SK-N-SH (cell line): ENCODE results near the gene INPP5J. TPM values are rescaled to one million over a fixed set of nuclear protein-coding genes. Genes with fewer than 3 reads are reported as not detected.

Experiments used
- CTCF ChIA-PET: fragments of 300-600, 350-600 bp; formaldehyde crosslinking; extraction: SDS; loops from one replicate; lab custom pipeline; 2021; lab: Yijun Ruan, JAX
- POLR2A ChIA-PET: fragments of 350-600 bp; sonication (Branson Sonifier 250); formaldehyde crosslinking; extraction: SDS; loops from one replicate; lab custom pipeline; 2020; ENCODE audit warnings: antibody characterized with exemption, inconsistent platforms; lab: Yijun Ruan, JAX
- DNase-seq: peaks from one replicate; pipeline ENCODE4 v3.0.0; 2012
- H2AFZ ChIP-seq: fragments of 200-600 bp; sonication (generic); 2 replicates; pipeline ENCODE4 v1.8.1; 2016; ENCODE audit warnings: antibody characterized with exemption, mild to moderate bottlenecking, low read depth
- H3F3A ChIP-seq: fragments of 200-600 bp; sonication (generic); replicated peaks from 2 replicates; pipeline ENCODE3; 2016; ENCODE audit warnings: antibody characterized with exemption, mild to moderate bottlenecking; ENCODE audit not compliant: insufficient read depth
- H3K27ac ChIP-seq, 2 experiments: fragments of 200-500 bp in 1 of 2; fragments of 200-600 bp in 1 of 2; sonication (Bioruptor generic) in 1 of 2; sonication (generic), shearing (Covaris generic) in 1 of 2; 2 replicates each; pipeline versions ENCODE4 v1.5.1 to v1.6.1; 2014 to 2016; ENCODE audit warnings: low read depth in 2 of 2, inconsistent platforms in 1 of 2, low read length in 1 of 2, mild to moderate bottlenecking in 1 of 2, mixed read lengths in 1 of 2
- H3K27me3 ChIP-seq: fragments of 200-600 bp; sonication (generic), shearing (Covaris generic); 2 replicates; pipeline ENCODE4 v1.6.1; 2016; ENCODE audit warnings: mixed run types; ENCODE audit not compliant: insufficient read depth
- H3K36me3 ChIP-seq, 2 experiments: fragments of 200-500 bp in 1 of 2; fragments of 200-600 bp in 1 of 2; sonication (Bioruptor generic) in 1 of 2; sonication (generic) in 1 of 2; replicated peaks in 1 of 2; 2 replicates each; pipeline versions ENCODE3 to v1.5.1; 2014 to 2016; ENCODE audit warnings: low read length in 1 of 2, mild to moderate bottlenecking in 1 of 2; ENCODE audit not compliant: insufficient read depth in 2 of 2, control insufficient read depth in 1 of 2
- H3K4me1 ChIP-seq, 2 experiments: fragments of 200-500 bp in 1 of 2; fragments of 200-600 bp in 1 of 2; sonication (Bioruptor generic) in 1 of 2; sonication (generic), shearing (Covaris generic) in 1 of 2; 2 replicates each; pipeline versions ENCODE4 v1.5.1 to v1.6.1; 2014 to 2016; ENCODE audit warnings: low read depth in 1 of 2, low read length in 1 of 2, mixed run types in 1 of 2; ENCODE audit not compliant: insufficient read depth in 2 of 2, control insufficient read depth in 1 of 2
- H3K4me2 ChIP-seq: fragments of 200-600 bp; sonication (generic), shearing (Covaris generic); 2 replicates; pipeline ENCODE4 v1.6.1; 2017; ENCODE audit warnings: mixed run types
- H3K4me3 ChIP-seq, 2 experiments: fragments of 200-500 bp in 1 of 2; fragments of 200-600 bp in 1 of 2; sonication (Bioruptor generic) in 1 of 2; sonication (generic), shearing (Covaris generic) in 1 of 2; 2 replicates each; pipeline versions ENCODE4 v1.5.1 to v1.8.1; 2014 to 2016; ENCODE audit warnings: low read depth in 2 of 2, inconsistent platforms in 1 of 2, low read length in 1 of 2, mild to moderate bottlenecking in 1 of 2, mixed read lengths in 1 of 2, moderate library complexity in 1 of 2
- H3K79me2 ChIP-seq: fragments of 200-600 bp; sonication (generic); 2 replicates; pipeline ENCODE4 v1.8.1; 2017; ENCODE audit warnings: mild to moderate bottlenecking; ENCODE audit not compliant: insufficient read depth
- H3K9ac ChIP-seq: fragments of 200-600 bp; sonication (generic); 2 replicates; pipeline ENCODE4 v1.6.1; 2017; ENCODE audit warnings: mixed run types
- H3K9me2 ChIP-seq: fragments of 200-600 bp; sonication (generic); 2 replicates; pipeline ENCODE4 v1.6.1; 2017; ENCODE audit warnings: mixed run types
- H3K9me3 ChIP-seq: fragments of 200-600 bp; sonication (generic); 2 replicates; pipeline ENCODE4 v1.6.1; 2017; ENCODE audit warnings: mixed run types, mild to moderate bottlenecking, moderate library complexity
- H4K20me1 ChIP-seq: fragments of 200-600 bp; sonication (generic); 2 replicates; pipeline ENCODE4 v1.6.1; 2017; ENCODE audit warnings: mild to moderate bottlenecking, mixed run types; ENCODE audit not compliant: insufficient read depth
- CTCF ChIP-seq: fragments of 200-600 bp; sonication (generic); IDR thresholded peaks from 2 replicates; pipeline ENCODE4 v1.6.1; 2017; ENCODE audit warnings: antibody characterized with exemption, mild to moderate bottlenecking, moderate library complexity
- ELF1 ChIP-seq: IDR thresholded peaks from 2 replicates; pipeline ENCODE4 v1.4.0; 2012
- FOSL2 ChIP-seq: IDR thresholded peaks from 2 replicates; pipeline ENCODE4 v1.4.0; 2012; ENCODE audit warnings: low read depth, mild to moderate bottlenecking, moderate library complexity, borderline replicate concordance
- FOXJ3 ChIP-seq: sonication (generic); formaldehyde crosslinking; IDR thresholded peaks from 2 replicates; pipeline ENCODE4 v1.5.1; 2020; ENCODE audit warnings: mild to moderate bottlenecking, missing genetic modification reagents
- FOXM1 ChIP-seq: IDR thresholded peaks from 2 replicates; pipeline ENCODE4 v1.4.0; 2012; ENCODE audit warnings: low read depth, mild to moderate bottlenecking
- GATA2 ChIP-seq: sonication (generic); formaldehyde crosslinking; IDR thresholded peaks from 2 replicates; pipeline ENCODE4 v1.5.0; 2020; ENCODE audit warnings: mild to moderate bottlenecking, missing genetic modification reagents
- MXI1 ChIP-seq: IDR thresholded peaks from 2 replicates; pipeline ENCODE4 v1.6.1; 2012; ENCODE audit warnings: mild to moderate bottlenecking, low read depth, low read length, improper control_type of control experiment
- NFIC ChIP-seq: IDR thresholded peaks from 2 replicates; pipeline ENCODE4 v1.4.0; 2012; ENCODE audit warnings: borderline replicate concordance
- NRF1 ChIP-seq: IDR thresholded peaks from 2 replicates; pipeline ENCODE4 v1.6.1; 2012; ENCODE audit warnings: low read depth, mild to moderate bottlenecking, low read length
- RAD21 ChIP-seq: IDR thresholded peaks from 2 replicates; pipeline ENCODE4 v1.6.1; 2012; ENCODE audit warnings: mild to moderate bottlenecking, low read length
- RXRA ChIP-seq: IDR thresholded peaks from 2 replicates; pipeline ENCODE4 v1.4.0; 2012; ENCODE audit warnings: low read depth, mild to moderate bottlenecking, borderline replicate concordance
- SIN3A ChIP-seq: IDR thresholded peaks from 2 replicates; pipeline ENCODE4 v1.6.1; 2012; ENCODE audit warnings: low read depth, mild to moderate bottlenecking, low read length, moderate library complexity, borderline replicate concordance
- TCF12 ChIP-seq: IDR thresholded peaks from 2 replicates; pipeline ENCODE4 v1.4.0; 2012
- USF2 ChIP-seq: fragments of 150-350 bp; IDR thresholded peaks from 2 replicates; pipeline ENCODE4 v1.6.1; 2017; ENCODE audit warnings: antibody characterized with exemption, low read length, low read depth, borderline replicate concordance
- YY1 ChIP-seq: IDR thresholded peaks from 2 replicates; pipeline ENCODE4 v1.4.0; 2012; ENCODE audit warnings: low read depth, mild to moderate bottlenecking
- ZBTB33 ChIP-seq: IDR thresholded peaks from 2 replicates; pipeline ENCODE4 v1.4.0; 2012; ENCODE audit warnings: low read depth, borderline replicate concordance
- WGBS: methylation state at CpG from one replicate; pipeline ENCODE4 v1.1.6; 2017; ENCODE audit warnings: low lambda C conversion rate; 5-methylcytosine and 5-hydroxymethylcytosine counted together
- polyA plus RNA-seq, 3 experiments: library from polyadenylated mRNA; depleted of rRNA; stranded (reverse); fragments of >200 nt; gene quantifications; 2 replicates each; pipeline ENCODE4 v1.2.3, GENCODE V29; 2012

INPP5J gene
- polyA plus RNA-seq, 1 of the 3 experiments (the other 2 are of a cell fraction), result 3.2 TPM

GRCh38 chr22:31128156-31128555, 5.4 kb downstream of the INPP5J start (continued):
- TF ChIP-seq ELF1 (no peak), FOXM1 (no peak), USF2 (no peak), MXI1 (no peak)

GRCh38 chr22:31130873-31131272, 8.1 kb downstream of the INPP5J start:
- no peaks in the 10 kb centered on the region for H3K36me3 ChIP-seq
- H3K9me2 ChIP-seq, result no peaks in the 10 kb centered on the region
- H3K4me3 ChIP-seq, result no peak overlapping the region
- ChIA-PET POLR2A (no interaction called here), CTCF (interaction anchor here (2.4 kb wide), 1 partner anchor 23 kb away, joined by 13 read pairs; the partner anchor contains the start of gene SELENOM)
- H3F3A ChIP-seq, result peaks cover 6% of the 10 kb centered on the region
- no peaks in the 10 kb centered on the region for H3K79me2 ChIP-seq
- H3K27ac ChIP-seq, result no peak overlapping the region
- H3K9me3 ChIP-seq, result no peaks in the 10 kb centered on the region
- no peak overlapping the region for H3K9ac ChIP-seq
- TF ChIP-seq SIN3A (no peak), RXRA (no peak)
- TF ChIP-seq, all 33 proteins: peak for 0
- DNase-seq, result peak; percentile 48
- Histone ChIP-seq H4K20me1 (no peaks in the 10 kb centered on the region), H3K4me2 (no peak overlapping the region), H3K4me1 (peaks cover 0 to 5% of the 10 kb centered on the region in 2 experiments; a peak in 1 of 4 replicates), H3K27me3 (no peaks in the 10 kb centered on the region), H2AFZ (no peak overlapping the region)
- WGBS, result 92% methylated on average over 2 of the region's 2 CpGs

- POLR2A ChIA-PET, result no interaction called here
These were observed 11.1 kb downstream of the INPP5J start for GRCh38 chr22:31133911-31134310.

More at GRCh38 chr22:31133911-31134310, 11.1 kb downstream of the INPP5J start:
- CTCF ChIA-PET, result interaction anchor here (3.3 kb wide), 1 partner anchor 26 kb away, joined by 14 read pairs; the partner anchor contains the start of gene SELENOM
- Histone ChIP-seq H2AFZ (no peak overlapping the region), H3F3A (peaks cover 6% of the 10 kb centered on the region), H3K9me2 (no peaks in the 10 kb centered on the region), H3K9me3 (no peaks in the 10 kb centered on the region), H3K79me2 (no peaks in the 10 kb centered on the region), H4K20me1 (no peaks in the 10 kb centered on the region), H3K4me3 (no peak overlapping the region), H3K27me3 (peaks cover 3% of the 10 kb centered on the region; the same call in 1 of the 2 replicates), H3K4me1 (no peaks in the 10 kb centered on the region; a peak in 1 of 4 replicates), H3K4me2 (no peak overlapping the region), H3K36me3 (no peaks in the 10 kb centered on the region), H3K9ac (no peak overlapping the region), H3K27ac (no peak overlapping the region)
- no peak for TF ChIP-seq MXI1
- no peak for TF ChIP-seq YY1
- TF ChIP-seq ZBTB33, result no peak
- no peak for TF ChIP-seq SIN3A
- no peak for TF ChIP-seq FOXM1
- TF ChIP-seq NRF1, result no peak
- TF ChIP-seq RAD21, result no peak
- TF ChIP-seq GATA2 (CRISPR knock-in tag), result no peak
- TF ChIP-seq FOXJ3 (CRISPR knock-in tag), result no peak
- no peak for TF ChIP-seq NFIC
- TF ChIP-seq ELF1, result no peak
- no peak for TF ChIP-seq FOSL2
- TF ChIP-seq TCF12, result no peak
- no peak for TF ChIP-seq CTCF
- 100% methylated on average over 1 of the region's 19 CpGs for WGBS
- DNase-seq, result peak; percentile 17
